ENCODE data around the gene MPPED1.

MPPED1 gene

GRCh38 chr22:43411869-43412807 lies at the start of gene MPPED1:
TSS of gene MPPED1 (plus strand) at chr22:43412014. CDS start at chr22:43424986, 12,972 bp downstream.
- no peak for DNase-seq

GRCh38 chr22:43363315-43364168 lies 48.3 kb upstream of the MPPED1 start:
- no peak for DNase-seq

GRCh38 chr22:43364169-43364435 lies 47.7 kb upstream of the MPPED1 start:
- no peak for DNase-seq

GRCh38 chr22:43365715-43366440 lies 45.9 kb upstream of the MPPED1 start:
- DNase-seq, result no peak

GRCh38 chr22:43370036-43370435 lies 41.8 kb upstream of the MPPED1 start:
- DNase-seq, result no peak

- no peak for DNase-seq
Measured at GRCh38 chr22:43375951-43376455, 35.8 kb upstream of the MPPED1 start.

- DNase-seq, result peak; percentile 12
Measured at GRCh38 chr22:43376765-43377547, 34.9 kb upstream of the MPPED1 start.

- DNase-seq, result no peak
Measured at GRCh38 chr22:43377548-43377895, 34.3 kb upstream of the MPPED1 start.

GRCh38 chr22:43377896-43378704 lies 33.7 kb upstream of the MPPED1 start:
- DNase-seq, result no peak

GRCh38 chr22:43381693-43382092 lies 30.1 kb upstream of the MPPED1 start:
- no peak for DNase-seq

- DNase-seq, result no peak
Measured at GRCh38 chr22:43384863-43385262, 27.0 kb upstream of the MPPED1 start.

- DNase-seq, result peak; percentile 79
Measured at GRCh38 chr22:43385770-43386641, 25.8 kb upstream of the MPPED1 start.

GRCh38 chr22:43387815-43388214 lies 24.0 kb upstream of the MPPED1 start:
- no peak for DNase-seq

GRCh38 chr22:43388420-43388851 lies 23.4 kb upstream of the MPPED1 start:
- DNase-seq, result peak; percentile 82

- DNase-seq, result no peak
Measured at GRCh38 chr22:43389227-43389836, 22.5 kb upstream of the MPPED1 start.

GRCh38 chr22:43390166-43390565 lies 21.6 kb upstream of the MPPED1 start:
- DNase-seq, result no peak

GRCh38 chr22:43390872-43391271 lies 20.9 kb upstream of the MPPED1 start:
- no peak for DNase-seq

GRCh38 chr22:43391306-43391705 lies 20.5 kb upstream of the MPPED1 start:
- DNase-seq, result no peak

- no peak for DNase-seq
Measured at GRCh38 chr22:43392385-43392989, 19.3 kb upstream of the MPPED1 start.

All from stimulated activated CD4-positive, alpha-beta T cell treated with anti-CD3 and anti-CD28 coated beads, Interleukin-15, amount 100 ng/mL, for 24 hours (primary cell).